NCI-H2107 treated with DMSO at 0.1 percent for 48 hours (cell line): ENCODE data around the gene DZIP1.

Experiments used
- DNase-seq: peaks from one replicate; lab custom pipeline; 2025; ENCODE audit not compliant: unreplicated experiment; lab: John Stamatoyannopoulos, UW

The DZIP1 gene

DNA sequence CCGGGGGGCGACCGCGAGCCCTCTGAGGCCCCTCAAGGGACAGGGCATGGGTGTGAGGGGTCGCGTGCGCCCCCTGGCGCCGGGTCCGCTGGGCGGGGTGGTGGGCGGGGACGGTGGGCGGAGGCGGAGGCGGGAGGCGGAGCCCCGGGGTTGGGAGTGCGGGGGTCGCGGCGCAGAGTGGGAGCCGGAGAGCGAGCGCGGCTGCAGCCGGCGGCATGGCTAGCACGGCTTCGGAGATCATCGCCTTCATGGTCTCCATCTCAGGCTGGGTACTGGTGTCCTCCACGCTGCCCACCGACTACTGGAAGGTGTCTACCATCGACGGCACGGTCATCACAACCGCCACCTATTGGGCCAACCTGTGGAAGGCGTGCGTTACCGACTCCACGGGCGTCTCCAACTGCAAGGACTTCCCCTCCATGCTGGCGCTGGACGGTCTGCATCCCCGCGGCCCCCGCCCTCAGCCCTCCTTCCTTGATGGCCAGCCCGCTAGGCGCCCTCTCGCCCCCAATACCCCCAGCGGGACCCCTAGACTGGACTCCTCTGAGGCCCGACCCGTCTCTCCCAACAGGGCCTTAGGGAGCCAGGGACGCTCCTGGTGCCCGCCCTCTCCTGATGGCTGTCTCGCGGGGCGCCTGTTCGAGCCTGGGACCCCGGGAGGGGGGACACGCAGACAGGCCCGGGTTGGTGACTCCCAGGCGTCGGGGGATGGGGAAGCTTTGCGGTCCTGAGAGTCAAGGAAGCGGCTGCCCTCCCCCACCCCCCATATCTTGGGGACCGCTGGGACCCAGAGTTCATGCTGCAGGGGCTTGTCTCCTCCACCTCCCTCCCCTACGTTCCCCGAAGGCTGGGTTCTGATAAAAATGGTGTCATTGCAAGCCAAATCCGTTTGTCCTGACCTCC, 91.7 kb downstream of the DZIP1 start, which contains the start of gene CLDN10:
Gene CLDN10 (plus strand): TSS at position 182 of the 903 bp plus-strand sequence. CDS start 34 bp downstream, at position 216.
- no peak for DNase-seq

DNA sequence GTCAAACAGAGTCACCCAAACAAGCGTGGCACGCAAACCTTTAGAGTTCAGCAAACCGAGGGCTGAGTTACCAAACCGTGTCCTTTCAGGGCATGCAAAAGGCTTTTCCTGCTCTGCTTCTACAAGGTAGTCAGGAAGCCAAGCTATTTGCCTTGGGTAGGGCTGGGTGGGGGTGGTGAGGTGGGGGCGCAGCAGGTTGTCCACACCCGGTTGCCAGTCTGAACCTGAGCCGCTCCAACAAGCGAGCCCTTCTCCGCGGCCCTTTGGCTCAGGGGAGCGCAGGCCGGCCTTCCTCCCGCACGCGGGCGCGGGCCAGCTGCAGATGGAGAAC, 92.3 kb downstream of the DZIP1 start:
- no peak for DNase-seq

DNA sequence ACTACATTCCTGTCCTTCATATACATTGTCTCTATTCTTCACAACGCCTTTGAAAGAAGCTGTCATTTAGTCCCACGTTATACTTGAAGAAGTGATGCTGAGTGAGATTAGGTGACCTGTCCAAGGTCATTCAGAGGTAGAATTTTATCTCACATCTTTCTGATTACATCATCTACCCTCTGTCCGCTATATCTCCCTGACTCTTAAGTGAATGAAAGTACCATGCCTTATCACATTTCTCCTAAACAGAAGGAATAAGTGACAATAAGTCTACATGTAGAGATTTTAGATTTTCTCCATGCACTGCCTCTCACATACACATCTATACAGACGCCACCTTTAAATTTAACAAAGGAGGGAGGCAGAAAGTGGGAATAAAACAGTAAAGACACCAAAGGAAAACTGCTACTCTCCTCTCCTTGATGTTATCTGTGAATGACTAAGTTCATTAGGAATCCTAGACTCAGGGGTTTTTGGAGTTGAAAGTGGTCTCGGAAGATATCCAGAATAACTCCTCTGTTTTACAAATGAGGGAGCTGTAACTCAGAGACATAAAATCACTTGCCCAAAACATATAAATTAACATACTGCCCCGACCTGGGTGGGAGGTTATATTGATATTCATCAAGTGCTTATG, 96.9 kb downstream of the DZIP1 start:
- DNase-seq: no peak

DNA sequence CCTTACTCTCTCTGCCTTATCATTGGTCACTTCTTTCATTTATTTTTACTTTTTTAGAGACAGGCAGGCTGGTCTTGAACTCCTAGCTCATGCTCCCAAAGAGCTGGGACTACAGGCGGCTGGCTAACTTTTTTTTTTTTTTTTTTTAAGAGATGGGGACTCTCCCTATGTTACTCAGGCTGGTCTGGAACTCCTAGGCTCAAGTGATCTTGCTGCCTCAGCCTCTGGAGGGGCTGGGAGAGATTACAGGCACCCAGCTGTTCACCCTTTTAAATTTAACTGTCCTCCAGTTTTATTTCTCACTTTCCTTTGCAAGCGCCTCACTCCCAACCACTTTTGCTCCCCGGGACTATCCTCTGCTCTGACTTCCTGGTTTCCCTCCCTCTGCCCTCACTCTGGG, 97.6 kb downstream of the DZIP1 start:
- no peak for DNase-seq

DNA sequence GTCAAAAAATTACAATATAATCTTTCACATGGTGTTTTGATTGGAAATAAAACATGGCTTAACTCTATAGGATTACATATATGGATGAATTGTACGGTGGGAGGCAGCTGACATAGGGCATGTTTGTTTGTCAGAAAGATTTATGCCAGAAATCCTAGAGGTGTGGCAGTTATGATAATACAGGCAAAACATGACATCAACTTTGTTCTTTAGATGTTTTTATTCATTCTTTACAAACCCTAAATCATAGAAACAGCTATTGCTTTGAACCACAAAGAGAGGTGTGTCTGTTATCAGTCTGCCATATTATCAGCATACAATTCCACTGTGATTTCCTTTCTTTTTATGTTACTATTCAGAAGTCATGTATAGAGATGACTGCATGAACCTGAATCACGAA, 100.2 kb downstream of the DZIP1 start:
- no peak for DNase-seq

DNA sequence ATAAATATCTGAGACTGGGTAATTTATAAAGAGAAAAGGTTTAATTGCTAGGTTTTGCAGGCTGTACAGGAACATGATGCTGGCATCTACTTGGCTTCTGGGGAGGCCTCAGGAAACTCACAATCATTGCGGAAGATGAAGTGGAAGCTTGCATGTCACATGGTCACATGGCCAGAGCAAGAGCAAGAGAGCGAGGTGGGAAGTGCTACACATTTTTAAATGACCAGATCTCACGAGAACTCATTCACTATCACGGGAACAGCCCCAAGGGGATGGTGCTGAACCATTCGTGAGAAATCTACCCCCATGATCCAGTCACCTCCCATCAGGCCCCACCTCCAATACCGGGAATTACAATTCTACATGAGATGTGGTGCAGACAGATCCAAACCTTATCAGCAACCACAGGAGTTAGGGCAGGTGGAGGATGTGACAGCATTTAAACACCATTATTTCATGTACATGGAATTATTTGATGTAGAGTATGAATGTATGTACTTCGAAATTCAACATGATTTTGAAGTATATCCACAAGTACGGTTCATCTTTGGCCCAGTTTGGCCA, 102.5 kb downstream of the DZIP1 start:
- no peak for DNase-seq

DNA sequence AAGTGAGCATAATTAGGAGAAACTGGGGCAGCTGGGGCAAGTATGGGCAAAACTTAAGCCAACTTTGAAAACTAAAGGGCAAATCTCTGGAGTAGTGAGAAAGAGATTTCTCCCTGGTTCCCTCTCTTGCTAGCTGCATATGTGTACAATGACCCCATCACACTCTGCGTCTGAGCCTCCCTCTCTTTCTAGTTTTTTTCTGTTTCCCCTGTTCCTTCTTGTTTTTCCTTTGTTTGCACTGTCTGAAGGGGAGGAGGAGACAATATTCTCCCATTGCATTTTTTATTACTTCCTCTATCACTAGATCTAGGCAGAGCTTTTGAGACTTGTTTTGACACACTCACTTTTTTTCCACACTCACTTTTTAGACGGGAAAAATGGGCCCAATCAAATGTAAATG, 103.2 kb downstream of the DZIP1 start:
- DNase-seq: no peak

DNA sequence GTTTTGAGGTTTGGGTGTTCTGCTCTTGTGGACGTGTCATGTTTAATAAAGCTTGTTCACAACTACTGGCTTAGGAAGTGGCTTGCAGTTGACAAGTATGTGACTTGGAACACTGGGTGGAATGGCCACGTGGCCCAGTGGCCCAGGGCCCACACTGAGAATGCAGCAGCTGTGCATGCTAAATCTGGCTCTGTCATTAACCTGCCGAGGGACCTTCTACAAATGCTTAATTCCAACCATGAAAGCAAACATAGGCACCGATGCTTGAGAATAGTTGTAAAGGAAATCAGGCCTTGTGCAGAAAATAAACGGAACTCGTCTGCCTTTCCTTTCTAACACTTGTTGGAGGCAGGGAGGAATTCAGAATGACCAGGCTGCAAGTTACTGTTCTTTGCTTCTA, 103.6 kb downstream of the DZIP1 start:
- no peak for DNase-seq

DNA sequence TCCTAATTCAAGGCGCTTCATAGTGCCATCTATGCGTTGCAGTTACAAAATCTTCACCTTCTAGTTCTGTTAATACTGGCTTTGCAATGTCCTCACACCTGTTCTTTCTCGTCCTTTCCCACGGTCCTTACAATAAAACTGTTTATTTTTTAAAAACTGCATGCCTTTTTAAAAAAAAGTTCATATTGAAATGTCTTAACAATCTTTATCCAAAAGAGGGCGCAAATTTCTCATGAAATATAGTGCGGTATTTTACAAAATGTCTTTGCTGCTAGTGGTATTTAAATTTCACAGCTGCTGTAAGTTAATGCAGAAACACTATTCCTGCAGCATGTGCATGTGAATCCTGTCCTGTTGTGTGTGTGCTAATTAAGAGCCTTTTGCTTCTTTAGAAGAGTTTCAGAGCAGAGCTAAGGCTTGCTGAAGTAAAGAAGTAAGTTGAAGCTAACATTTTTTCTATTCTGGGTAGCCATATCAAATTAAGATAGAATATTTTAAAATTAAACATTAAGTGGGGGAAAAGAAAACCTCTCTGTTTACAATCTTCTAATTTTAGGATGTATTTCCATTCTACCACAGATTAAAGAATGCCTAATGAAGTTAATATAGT, 107.8 kb downstream of the DZIP1 start:
- peak; percentile 29 for DNase-seq

DNA sequence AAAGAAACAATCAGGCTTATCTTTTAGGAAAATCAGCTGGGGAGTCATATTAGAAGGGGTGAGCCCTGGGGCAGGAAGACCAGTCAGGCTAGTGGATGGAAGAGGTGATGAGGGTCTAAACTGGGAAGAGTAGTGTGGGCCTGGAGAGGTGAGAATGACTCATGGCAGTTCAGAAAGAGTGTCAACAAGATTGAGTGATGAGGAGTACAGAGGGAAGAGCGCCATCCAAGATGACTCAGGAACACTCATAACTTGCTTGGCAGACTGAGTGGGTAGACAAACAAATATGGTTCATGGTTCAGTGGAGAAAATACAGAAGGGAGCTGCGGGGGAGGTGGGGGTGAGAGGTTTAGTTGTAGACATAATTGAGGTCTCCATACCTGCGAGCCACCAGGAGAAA, 109.3 kb downstream of the DZIP1 start:
- DNase-seq: no peak

DNA sequence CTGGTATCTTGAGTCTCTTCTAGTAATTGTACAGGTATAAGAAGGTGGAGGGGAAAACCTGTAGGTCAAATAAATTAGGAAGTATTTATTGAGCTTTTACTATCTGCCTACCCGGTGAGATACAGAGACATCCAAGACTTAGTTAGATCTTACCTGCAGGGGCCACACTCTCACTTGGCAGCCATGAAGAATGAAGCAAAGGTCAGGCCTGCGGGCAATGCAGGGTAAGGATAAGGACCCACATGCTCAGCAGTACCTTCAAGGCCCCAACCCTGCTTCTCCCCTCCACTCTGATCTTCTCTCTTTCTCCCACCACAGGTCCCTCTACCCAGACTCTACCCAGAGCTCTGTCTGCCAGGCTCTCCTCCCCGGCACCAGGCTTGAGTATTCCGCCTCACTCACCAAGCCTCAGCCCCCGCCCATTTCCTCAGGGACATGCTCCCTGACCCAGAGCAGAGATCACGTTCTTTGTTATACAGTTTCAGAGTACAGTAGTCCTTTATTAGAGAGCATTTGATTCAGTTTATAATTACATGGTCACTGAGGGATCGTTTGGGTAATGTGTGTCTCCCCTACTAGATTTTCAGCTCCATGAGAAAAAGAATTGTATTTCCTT, 110.9 kb downstream of the DZIP1 start:
- DNase-seq: no peak

DNA sequence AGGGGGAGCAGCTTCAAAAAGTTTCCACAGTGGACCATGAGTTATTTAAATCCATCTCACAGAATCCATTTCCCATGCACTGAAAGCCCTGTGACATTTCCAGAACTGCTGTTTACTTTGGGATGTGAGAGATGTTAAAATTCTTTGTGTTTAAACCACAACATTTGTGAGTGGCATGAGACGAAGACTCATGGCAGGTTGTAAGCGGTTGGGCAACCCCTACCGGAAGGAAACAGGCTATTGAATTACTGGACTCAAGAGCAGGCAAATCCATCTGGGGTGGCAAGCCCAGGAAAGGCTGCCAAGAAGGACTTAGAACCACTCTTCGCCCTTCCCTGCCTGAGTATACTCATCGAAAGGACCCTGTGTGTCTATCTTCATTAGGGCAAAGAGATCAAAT, 114.3 kb downstream of the DZIP1 start:
- peak; percentile 85 for DNase-seq
